PC-9 (cell line): ENCODE measurements around the gene ESAM. TPM values are rescaled to one million over a fixed set of nuclear protein-coding genes. Genes with fewer than 3 reads are reported as not detected.
A peak's percentile ranks its signal among the peaks of the same experiment; 100 is the strongest.

ENCODE experiments used
- BruUV-seq: library from RNA; stranded (reverse); fragments of 400-500 nt; replicated peaks from 2 replicates; lab custom pipeline; 2021; lab: Mats Ljungman, UMichigan
- CTCF ChIA-PET: fragments of 300-600 bp; sonication (Branson Sonifier 250); formaldehyde crosslinking; loops from one replicate; lab custom pipeline; 2022; ENCODE audit warnings: antibody characterized with exemption; lab: Charles Lee
- POLR2A ChIA-PET: fragments of 300-600 bp; sonication (Branson Sonifier 250); formaldehyde crosslinking; loops from one replicate; lab custom pipeline; 2022; ENCODE audit warnings: antibody characterized with exemption; ENCODE audit not compliant: unreplicated experiment; lab: Charles Lee
- DNase-seq, 2 experiments: peaks; one replicate each; pipeline versions ENCODE4 v3.0.0 to v3.0.0-alpha.2; 2015 to 2022; ENCODE audit warnings: mixed read lengths in 1 of 2
- H2AFZ ChIP-seq: fragments of 200-600 bp; sonication (generic); 2 replicates; pipeline ENCODE4 v1.8.1; 2017; ENCODE audit warnings: antibody characterized with exemption
- H3F3A ChIP-seq: fragments of 200-600 bp; sonication (generic); 2 replicates; pipeline ENCODE4 v1.8.1; 2017; ENCODE audit warnings: antibody characterized with exemption, mild to moderate bottlenecking, low read depth; ENCODE audit not compliant: insufficient read depth
- H3K27ac ChIP-seq: fragments of 200-600 bp; sonication (generic); 2 replicates; pipeline ENCODE4 v1.6.1; 2016; ENCODE audit warnings: mixed run types
- H3K27me3 ChIP-seq: fragments of 200-600 bp; sonication (generic); 2 replicates; pipeline ENCODE4 v1.6.1; 2016; ENCODE audit warnings: low read depth, mixed run types; ENCODE audit not compliant: insufficient read depth
- H3K36me3 ChIP-seq: fragments of 200-600 bp; sonication (generic); 2 replicates; pipeline ENCODE4 v1.6.1; 2016; ENCODE audit warnings: low read depth, mixed run types
- H3K4me1 ChIP-seq: fragments of 200-600 bp; sonication (generic); replicated peaks from 2 replicates; pipeline ENCODE4 v1.6.1; 2016; ENCODE audit warnings: mixed run types; ENCODE audit not compliant: insufficient read depth
- H3K4me2 ChIP-seq: fragments of 200-600 bp; sonication (generic); 2 replicates; pipeline ENCODE4 v1.6.1; 2017; ENCODE audit warnings: mixed run types
- H3K4me3 ChIP-seq: fragments of 200-600 bp; sonication (generic); 2 replicates; pipeline ENCODE4 v1.6.1; 2016; ENCODE audit warnings: mixed run types
- H3K79me2 ChIP-seq: fragments of 200-600 bp; sonication (generic); 2 replicates; pipeline ENCODE4 v1.6.1; 2017; ENCODE audit warnings: low read depth, mixed run types
- H3K9me2 ChIP-seq: fragments of 200-600 bp; sonication (generic); 2 replicates; pipeline ENCODE4 v1.8.1; 2017; ENCODE audit warnings: mild to moderate bottlenecking; ENCODE audit not compliant: insufficient read depth
- H3K9me3 ChIP-seq: fragments of 200-600 bp; sonication (generic); 2 replicates; pipeline ENCODE4 v1.8.1; 2016; ENCODE audit warnings: low read depth; ENCODE audit not compliant: insufficient read depth
- H4K20me1 ChIP-seq: fragments of 200-600 bp; sonication (generic); 2 replicates; pipeline ENCODE4 v1.8.1; 2017; ENCODE audit not compliant: insufficient read depth
- EZH2 ChIP-seq: fragments of 200-600 bp; sonication (generic); IDR thresholded peaks from 2 replicates; pipeline ENCODE4 v1.8.0; 2017; ENCODE audit warnings: antibody characterized with exemption, low read depth
- intact Hi-C: fragments of 100-400 bp; cut with micrococcal nuclease; formaldehyde crosslinking; loops from one replicate; pipeline ENCODE4 v1.10.0; 2022; ENCODE audit not compliant: unreplicated experiment
- total RNA-seq: library from RNA; stranded (reverse); gene quantifications from 2 replicates; pipeline ENCODE4 v1.2.3, GENCODE V29; 2021
- TF ChIP-seq, protein P1 (sequence below): fragments of 200-600 bp; sonication (generic); conservative IDR thresholded peaks from 2 replicates; pipeline ENCODE4 v1.6.1; 2017; ENCODE audit warnings: mixed run types, antibody characterized with exemption, mild to moderate bottlenecking, moderate library complexity

ESAM gene
- total RNA-seq, 1 experiment from 2014 or later = 13.5 TPM

DNA sequence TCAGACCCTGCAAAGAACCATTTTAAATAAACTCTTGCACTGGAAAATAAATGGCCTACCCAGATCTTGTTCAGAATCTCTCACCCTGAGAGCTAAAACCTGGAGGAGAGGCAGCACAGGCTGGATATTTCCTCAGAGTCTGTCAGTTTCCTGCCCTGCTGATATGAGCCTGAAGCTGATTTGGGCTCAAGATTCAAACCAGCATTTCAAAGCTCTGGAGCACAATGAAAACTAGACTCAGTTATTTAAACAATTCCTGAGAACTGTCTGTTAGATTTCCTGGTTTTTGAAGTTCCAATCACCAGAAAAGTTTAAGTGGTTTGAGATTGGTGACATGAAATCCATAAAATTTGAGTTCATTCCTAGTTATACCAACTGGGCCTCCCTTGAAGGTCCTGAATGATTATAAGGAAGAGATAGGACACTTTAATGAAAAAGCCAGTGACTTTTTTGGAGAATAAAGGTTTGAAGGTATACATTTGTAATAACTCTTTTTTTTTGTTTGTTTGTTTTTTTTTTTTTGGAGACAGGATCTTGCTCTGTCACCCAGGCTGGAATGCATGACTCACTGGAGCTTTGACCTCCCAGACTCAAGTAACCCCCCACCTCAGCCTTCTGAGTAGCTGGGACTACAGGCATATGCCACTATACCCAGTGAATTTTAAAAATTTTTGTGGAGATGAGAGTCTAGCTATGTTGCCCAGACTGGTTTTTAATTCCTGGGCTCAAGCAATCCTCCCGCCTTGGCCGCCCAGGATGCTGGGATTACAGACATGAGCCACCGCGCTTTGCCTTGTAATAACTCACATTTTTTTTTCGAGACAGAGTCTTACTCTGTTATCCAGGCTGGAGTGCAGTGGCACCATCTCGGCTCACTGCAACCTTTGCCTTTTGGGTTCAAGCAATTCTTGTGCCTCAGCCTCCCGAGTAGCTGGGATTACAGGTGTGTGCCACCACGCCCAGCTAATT, 8.0 kb upstream of the ESAM start:
- CTCF ChIA-PET = interaction anchor here (0.6 to 0.8 kb wide), 2 partner anchors 24 to 29 kb away, joined by 4 to 7 read pairs; no protein-coding TSS in a partner anchor
- Histone ChIP-seq H3F3A (peaks cover 42% of the 10 kb centered on the region), H3K9me3 (no peaks in the 10 kb centered on the region), H3K9me2 (no peaks in the 10 kb centered on the region), H3K36me3 (peaks cover 19% of the 10 kb centered on the region; the same call in 1 of the 2 replicates), H3K4me2 (peak overlapping the region; percentile 49), H3K79me2 (peaks cover 29% of the 10 kb centered on the region; the same call in 1 of the 2 replicates), H3K4me3 (peak overlapping the region; percentile 1; the same call in 1 of the 2 replicates), H4K20me1 (no peaks in the 10 kb centered on the region), H3K4me1 (peaks cover 42% of the 10 kb centered on the region), H2AFZ (no peak overlapping the region), H3K27me3 (no peaks in the 10 kb centered on the region), H3K27ac (peak overlapping the region; percentile 72)
- intact Hi-C loops = no loop called here
- POLR2A ChIA-PET = interaction anchor here (0.6 to 0.7 kb wide), 5 partner anchors 21 to 1118 kb away, joined by 5 to 17 read pairs (median 7); partner anchors contain the start of genes HYLS1 and SIAE
- no TSS peak for BruUV-seq
- peak; percentile 72 to 93 for DNase-seq
- TF ChIP-seq, protein P1, sequence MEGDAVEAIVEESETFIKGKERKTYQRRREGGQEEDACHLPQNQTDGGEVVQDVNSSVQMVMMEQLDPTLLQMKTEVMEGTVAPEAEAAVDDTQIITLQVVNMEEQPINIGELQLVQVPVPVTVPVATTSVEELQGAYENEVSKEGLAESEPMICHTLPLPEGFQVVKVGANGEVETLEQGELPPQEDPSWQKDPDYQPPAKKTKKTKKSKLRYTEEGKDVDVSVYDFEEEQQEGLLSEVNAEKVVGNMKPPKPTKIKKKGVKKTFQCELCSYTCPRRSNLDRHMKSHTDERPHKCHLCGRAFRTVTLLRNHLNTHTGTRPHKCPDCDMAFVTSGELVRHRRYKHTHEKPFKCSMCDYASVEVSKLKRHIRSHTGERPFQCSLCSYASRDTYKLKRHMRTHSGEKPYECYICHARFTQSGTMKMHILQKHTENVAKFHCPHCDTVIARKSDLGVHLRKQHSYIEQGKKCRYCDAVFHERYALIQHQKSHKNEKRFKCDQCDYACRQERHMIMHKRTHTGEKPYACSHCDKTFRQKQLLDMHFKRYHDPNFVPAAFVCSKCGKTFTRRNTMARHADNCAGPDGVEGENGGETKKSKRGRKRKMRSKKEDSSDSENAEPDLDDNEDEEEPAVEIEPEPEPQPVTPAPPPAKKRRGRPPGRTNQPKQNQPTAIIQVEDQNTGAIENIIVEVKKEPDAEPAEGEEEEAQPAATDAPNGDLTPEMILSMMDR = no peak
- TF ChIP-seq EZH2 = no peak

DNA sequence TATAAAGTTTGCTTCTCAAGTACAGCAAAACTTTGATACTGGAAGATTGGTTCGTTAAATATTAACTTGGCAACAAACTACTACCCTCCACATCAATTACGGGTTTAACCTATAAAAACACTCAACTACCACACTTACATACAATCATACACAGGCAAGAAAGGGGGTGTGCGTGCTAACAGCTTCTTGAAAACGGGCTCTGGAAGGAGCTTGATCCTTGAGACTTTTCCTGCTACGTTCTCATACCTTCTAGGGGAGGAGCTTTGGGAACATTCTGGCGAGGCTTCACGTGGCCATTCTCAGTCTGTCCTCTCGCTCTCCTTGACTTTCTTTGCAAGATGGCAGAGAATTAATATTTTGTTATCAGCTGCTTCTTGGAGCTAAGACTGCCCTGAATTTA, 6.8 kb upstream of the ESAM start:
- H3K9me2 ChIP-seq = no peaks in the 10 kb centered on the region
- BruUV-seq = no TSS peak
- no peaks in the 10 kb centered on the region for H3K27me3 ChIP-seq
- H4K20me1 ChIP-seq = no peaks in the 10 kb centered on the region
- ChIA-PET CTCF (no interaction called here), POLR2A (no interaction called here)
- intact Hi-C loops = no loop called here
- TF ChIP-seq EZH2 = no peak
- H2AFZ ChIP-seq = no peak overlapping the region
- no peak overlapping the region for H3K4me3 ChIP-seq
- H3F3A ChIP-seq = peaks cover 48% of the 10 kb centered on the region
- peaks cover 25% of the 10 kb centered on the region; the same call in 1 of the 2 replicates for H3K79me2 ChIP-seq
- no peak for DNase-seq
- H3K4me2 ChIP-seq = peak overlapping the region; percentile 49
- peaks cover 19% of the 10 kb centered on the region; the same call in 1 of the 2 replicates for H3K36me3 ChIP-seq
- H3K27ac ChIP-seq = peak overlapping the region; percentile 72
- peaks cover 52% of the 10 kb centered on the region for H3K4me1 ChIP-seq
- H3K9me3 ChIP-seq = no peaks in the 10 kb centered on the region

DNA sequence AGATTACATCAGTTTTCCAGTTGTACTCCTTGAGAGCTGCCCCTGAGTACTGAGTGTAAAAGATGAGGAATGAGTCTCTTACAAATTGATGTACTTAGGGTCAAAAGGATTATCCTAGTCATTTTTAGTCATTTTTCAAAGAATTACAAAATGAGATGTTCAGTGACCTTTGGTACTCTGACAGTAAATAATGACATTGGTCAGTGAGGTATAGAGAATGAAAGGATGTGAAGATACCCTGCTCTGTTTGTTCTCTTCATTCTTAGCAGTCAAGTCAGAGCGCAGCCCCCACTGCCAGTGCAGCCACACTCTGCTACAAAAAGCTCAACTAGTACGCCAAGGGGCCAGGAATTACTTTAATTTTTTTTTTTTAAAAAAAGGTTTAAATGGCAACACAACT, 4.1 kb upstream of the ESAM start:
- ChIA-PET POLR2A (no interaction called here), CTCF (no interaction called here)
- H3K9me3 ChIP-seq = no peaks in the 10 kb centered on the region
- no peak overlapping the region for H3K4me2 ChIP-seq
- peaks cover 52% of the 10 kb centered on the region for H3K4me1 ChIP-seq
- H3K27ac ChIP-seq = no peak overlapping the region
- peaks cover 42% of the 10 kb centered on the region for H3F3A ChIP-seq
- no peak overlapping the region for H3K4me3 ChIP-seq
- peaks cover 17% of the 10 kb centered on the region; the same call in 1 of the 2 replicates for H3K36me3 ChIP-seq
- no peak overlapping the region for H2AFZ ChIP-seq
- H4K20me1 ChIP-seq = no peaks in the 10 kb centered on the region
- intact Hi-C loops = no loop called here
- peaks cover 26% of the 10 kb centered on the region; the same call in 1 of the 2 replicates for H3K79me2 ChIP-seq
- no peaks in the 10 kb centered on the region for H3K27me3 ChIP-seq
- H3K9me2 ChIP-seq = no peaks in the 10 kb centered on the region
- DNase-seq = no peak
- no TSS peak for BruUV-seq
- TF ChIP-seq, protein P1 = no peak
- TF ChIP-seq EZH2 = no peak
